Measurements from ENCODE around the gene CHRND.

- TF ChIP-seq, protein P1, sequence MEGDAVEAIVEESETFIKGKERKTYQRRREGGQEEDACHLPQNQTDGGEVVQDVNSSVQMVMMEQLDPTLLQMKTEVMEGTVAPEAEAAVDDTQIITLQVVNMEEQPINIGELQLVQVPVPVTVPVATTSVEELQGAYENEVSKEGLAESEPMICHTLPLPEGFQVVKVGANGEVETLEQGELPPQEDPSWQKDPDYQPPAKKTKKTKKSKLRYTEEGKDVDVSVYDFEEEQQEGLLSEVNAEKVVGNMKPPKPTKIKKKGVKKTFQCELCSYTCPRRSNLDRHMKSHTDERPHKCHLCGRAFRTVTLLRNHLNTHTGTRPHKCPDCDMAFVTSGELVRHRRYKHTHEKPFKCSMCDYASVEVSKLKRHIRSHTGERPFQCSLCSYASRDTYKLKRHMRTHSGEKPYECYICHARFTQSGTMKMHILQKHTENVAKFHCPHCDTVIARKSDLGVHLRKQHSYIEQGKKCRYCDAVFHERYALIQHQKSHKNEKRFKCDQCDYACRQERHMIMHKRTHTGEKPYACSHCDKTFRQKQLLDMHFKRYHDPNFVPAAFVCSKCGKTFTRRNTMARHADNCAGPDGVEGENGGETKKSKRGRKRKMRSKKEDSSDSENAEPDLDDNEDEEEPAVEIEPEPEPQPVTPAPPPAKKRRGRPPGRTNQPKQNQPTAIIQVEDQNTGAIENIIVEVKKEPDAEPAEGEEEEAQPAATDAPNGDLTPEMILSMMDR (IDR thresholded peaks at IDR 0.05 in 4 of 5, conservative IDR thresholded peaks at IDR 0.05 in 1 of 5), result no peak
- no peak for TF ChIP-seq POLR2A (IDR thresholded peaks at IDR 0.05)
Observed at GRCh38 chr2:232577841-232578240, 51.9 kb downstream of the CHRND start.
